Testis (tissue), 3 donors: ENCODE results near the gene RRM2. TPM values are rescaled to one million over a fixed set of nuclear protein-coding genes. Genes with fewer than 3 reads are reported as not detected.

ENCODE experiments used
- DNase-seq: peaks from one replicate; pipeline ENCODE4 v3.0.0-alpha.2; 2019
- H3K27ac ChIP-seq, 2 donors: fragments of 200-600 bp; sonication (generic); one replicate each; pipeline ENCODE4 v1.5.1; 2019
- H3K27me3 ChIP-seq: fragments of 200-600 bp; sonication (generic); one replicate; pipeline ENCODE4 v1.5.1; 2019
- H3K36me3 ChIP-seq: fragments of 200-600 bp; sonication (generic); one replicate; pipeline ENCODE4 v1.5.1; 2017; ENCODE audit warnings: low read depth; ENCODE audit errors: missing control alignments
- H3K4me1 ChIP-seq: fragments of 200-600 bp; sonication (generic); one replicate; pipeline ENCODE4 v1.5.1; 2019
- H3K4me3 ChIP-seq, 2 donors: fragments of 200-600 bp; sonication (generic); one replicate each; pipeline ENCODE4 v1.5.1; 2017 to 2019
- H3K9me3 ChIP-seq: fragments of 200-600 bp; sonication (generic); one replicate; pipeline ENCODE4 v1.5.1; 2017
- CTCF ChIP-seq, 3 experiments: fragments of 450-650 bp in 2 of 3; fragments of 200-600 bp in 1 of 3; sonication (generic) in 1 of 3; IDR thresholded peaks; one replicate each; pipeline ENCODE4 v1.5.1; 2016 to 2019; ENCODE audit warnings: antibody characterized with exemption in 3 of 3, mild to moderate bottlenecking in 2 of 3, moderate library complexity in 1 of 3
- POLR2A ChIP-seq: fragments of 450-650 bp; IDR thresholded peaks from one replicate; pipeline ENCODE4 v1.6.1; 2017; ENCODE audit warnings: antibody characterized with exemption, mild to moderate bottlenecking, moderate library complexity
- WGBS, 2 donors: methylation state at CpG; one replicate each; pipeline ENCODE4 v1.1.5; 2018; 5-methylcytosine and 5-hydroxymethylcytosine counted together
- intact Hi-C: fragments of 100-400 bp; cut with DNase I; formaldehyde crosslinking; loops from one replicate; pipeline ENCODE4 v1.15.1; 2023; ENCODE audit warnings: low total_unique reads
- polyA plus RNA-seq: library from polyadenylated mRNA; stranded (reverse); fragments of 350-450 nt; fragmentation: Illumina TruSeq; extraction: RNeasy Lipid Tissue Mini Kit (QIAGEN cat#74804); gene quantifications from one replicate; pipeline ENCODE4 v1.2.3, GENCODE V29; 2014; ENCODE audit warnings: low read depth, low replicate concordance; ENCODE audit not compliant: insufficient read depth
- total RNA-seq, 2 donors: library from RNA; depleted of rRNA; stranded (reverse); fragments of >200 nt; gene quantifications; one replicate each; pipeline ENCODE4 v1.2.3, GENCODE V29; 2016

The RRM2 gene
- total and polyA plus RNA-seq, 3 donors from 2014 or later = 7.2 to 18.1 (median 14.9) TPM

DNA sequence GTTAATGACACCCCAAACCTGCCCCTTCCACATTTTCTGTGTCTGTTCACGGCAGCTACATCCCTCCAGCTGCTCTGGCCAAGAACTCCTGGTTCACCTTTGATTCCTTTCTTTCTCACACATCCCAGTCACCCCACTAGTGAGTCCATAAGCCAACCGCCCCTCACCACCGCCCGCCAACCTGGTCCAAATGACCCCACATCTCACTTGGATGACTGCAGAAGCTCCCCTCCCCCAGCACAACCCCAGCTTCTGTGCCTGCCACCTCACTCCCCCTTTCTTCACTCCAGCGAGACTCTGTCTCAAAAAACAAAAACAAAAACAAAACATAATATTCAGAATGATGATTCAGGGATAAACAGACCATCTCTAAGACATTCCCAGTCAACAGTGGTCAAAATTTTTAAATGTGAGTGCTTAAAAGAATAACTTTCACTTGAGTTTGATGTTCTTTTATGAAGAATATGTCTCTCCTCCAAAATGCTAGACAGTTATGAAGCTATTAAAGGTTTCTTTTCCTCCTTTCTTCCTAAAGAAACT, 45.5 kb upstream of the RRM2 start:
- intact Hi-C loops = no loop called here
- DNase-seq = no peak
- Histone ChIP-seq H3K36me3 (no peaks in the 10 kb centered on the region), H3K9me3 (no peaks in the 10 kb centered on the region), H3K4me3 (no peak overlapping the region), H3K27ac (no peak overlapping the region), H3K4me1 (peaks cover 3% of the 10 kb centered on the region), H3K27me3 (no peaks in the 10 kb centered on the region)
- TF ChIP-seq POLR2A = no peak
- TF ChIP-seq CTCF (IDR thresholded peaks at IDR 0.05) = no peak
- WGBS, 2 donors = 92 to 94% methylated on average over 5 of the region's 5 CpGs

DNA sequence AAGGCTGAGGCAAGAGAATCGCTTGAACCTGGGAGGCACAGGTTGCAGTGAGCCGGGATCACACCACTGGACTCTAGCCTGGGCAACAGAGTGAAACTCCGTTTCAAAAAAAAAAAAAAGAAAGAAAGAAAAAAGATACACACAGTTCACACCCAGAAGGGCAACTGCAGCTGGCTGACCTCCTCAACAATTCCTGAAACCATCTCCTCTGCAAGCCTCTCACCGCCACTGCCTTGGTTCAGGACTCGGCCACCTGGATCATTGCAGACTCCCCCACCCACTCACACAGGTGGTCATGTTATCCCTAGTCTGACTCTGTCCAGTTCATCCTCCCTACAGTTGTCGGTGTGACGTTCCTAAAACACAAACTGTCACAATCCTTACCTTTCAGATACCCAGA, 44.5 kb upstream of the RRM2 start:
- H3K4me3 ChIP-seq = no peak overlapping the region
- H3K9me3 ChIP-seq = no peaks in the 10 kb centered on the region
- peaks cover 3% of the 10 kb centered on the region for H3K4me1 ChIP-seq
- H3K36me3 ChIP-seq = no peaks in the 10 kb centered on the region
- intact Hi-C loops = no loop called here
- 66 to 74% methylated on average over 7 of the region's 7 CpGs for WGBS, 2 donors
- no peak for TF ChIP-seq POLR2A
- TF ChIP-seq CTCF (IDR thresholded peaks at IDR 0.05) = no peak
- no peak overlapping the region for H3K27ac ChIP-seq
- H3K27me3 ChIP-seq = no peaks in the 10 kb centered on the region
- no peak for DNase-seq

GRCh38 chr2:10078704-10079265, 43.8 kb upstream of the RRM2 start:
- no peaks in the 10 kb centered on the region for H3K9me3 ChIP-seq
- 16 to 20% methylated on average over 12 of the region's 12 CpGs for WGBS, 2 donors
- intact Hi-C loops = no loop called here
- peak overlapping the region; percentile 10 to 84 for H3K27ac ChIP-seq
- H3K36me3 ChIP-seq = no peaks in the 10 kb centered on the region
- TF ChIP-seq POLR2A (no peak), CTCF (IDR thresholded peaks at IDR 0.05) (no peak)
- peak overlapping the region; percentile 58 to 66 for H3K4me3 ChIP-seq
- no peak for DNase-seq
- no peaks in the 10 kb centered on the region for H3K27me3 ChIP-seq
- H3K4me1 ChIP-seq = peaks cover 3% of the 10 kb centered on the region

DNA sequence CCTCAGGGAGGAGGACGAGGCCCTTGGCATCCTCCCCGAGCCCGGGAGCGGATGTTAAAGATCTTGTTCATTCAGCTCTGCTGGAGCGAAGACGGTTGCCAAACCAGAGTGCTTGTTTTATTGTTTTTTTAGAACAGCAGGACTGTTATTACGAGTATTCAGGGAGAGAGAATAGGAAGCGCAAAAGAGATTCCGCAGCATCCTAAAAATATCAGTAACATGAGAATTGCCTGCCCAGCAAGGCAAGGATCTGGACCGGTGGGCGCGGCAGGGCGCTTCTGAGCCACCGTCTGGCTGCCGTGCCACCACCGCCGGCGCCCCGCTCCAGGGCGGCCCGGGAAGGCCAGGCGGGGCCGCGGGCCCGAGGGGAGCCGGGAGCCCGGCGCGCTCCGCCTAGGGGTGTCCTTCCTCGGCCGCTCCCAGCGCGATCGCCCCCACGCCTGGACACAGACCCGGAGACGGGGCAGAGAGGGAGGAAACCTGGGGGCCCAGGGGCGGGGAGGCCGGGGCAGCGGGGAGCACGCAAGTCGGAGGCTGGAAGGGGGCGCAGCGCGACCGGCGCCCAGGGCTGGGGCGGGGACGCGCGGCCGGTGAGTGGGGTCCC, 43.2 kb upstream of the RRM2 start:
- Histone ChIP-seq H3K4me1 (peaks cover 3% of the 10 kb centered on the region), H3K9me3 (no peaks in the 10 kb centered on the region), H3K4me3 (peak overlapping the region; percentile 58 to 66), H3K27me3 (no peaks in the 10 kb centered on the region), H3K36me3 (no peaks in the 10 kb centered on the region), H3K27ac (peak overlapping the region; percentile 10 to 84)
- intact Hi-C loops = no loop called here
- 1 to 2% methylated on average over 19 to 53 of the region's 53 CpGs for WGBS, 2 donors
- TF ChIP-seq POLR2A (no peak), CTCF (IDR thresholded peaks at IDR 0.05) (no peak)
- peak; percentile 55 for DNase-seq
